ENCODE data around the gene P2RY2.
"Not testable (repeated sequence)": the region's sequence is repeated elsewhere in the genome, so short reads cannot be mapped to it uniquely, and the experiment has no call there.

The P2RY2 gene

DNA sequence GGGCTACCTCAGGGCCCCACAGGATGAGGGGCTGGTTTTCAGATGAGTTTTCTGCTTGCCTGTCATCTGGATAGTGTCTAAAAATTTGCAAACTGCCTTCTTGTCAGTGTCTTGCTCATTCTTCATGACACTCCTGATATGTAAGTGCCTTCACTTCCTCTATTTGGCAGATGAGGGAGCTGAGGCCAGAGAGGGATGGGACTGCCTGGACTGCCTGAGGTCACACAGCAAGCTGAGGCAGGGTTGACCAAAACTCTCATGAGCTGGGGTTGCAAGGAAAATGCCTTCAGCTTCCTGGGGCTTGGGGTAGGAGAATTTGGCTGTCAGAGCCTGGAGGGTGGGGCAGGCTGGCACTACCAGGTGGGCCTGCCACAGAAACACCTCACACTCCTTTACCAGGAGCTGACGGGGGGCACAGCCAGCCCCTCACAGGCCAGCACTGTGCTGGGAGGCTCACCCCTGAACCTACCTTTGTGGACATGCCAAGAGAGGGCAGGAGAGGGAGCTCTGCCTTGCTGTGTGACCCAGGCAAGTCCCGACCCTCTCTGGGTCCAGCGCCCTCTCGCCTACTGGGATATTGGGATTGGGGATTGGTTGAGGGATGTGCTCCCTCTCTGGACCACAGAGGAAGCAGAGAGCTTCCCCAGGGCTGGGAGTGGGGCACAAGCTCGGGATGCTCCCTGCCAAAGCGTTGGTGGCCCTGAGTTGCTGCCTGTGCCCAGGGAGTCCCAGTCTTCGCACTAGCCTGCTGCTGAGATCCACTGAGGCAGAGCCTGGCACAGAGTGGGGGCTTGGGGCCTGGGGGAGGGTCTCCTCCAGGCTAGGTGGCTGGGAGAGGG is 52.2 kb downstream of the P2RY2 start:
- no peak for DNase-seq

DNA sequence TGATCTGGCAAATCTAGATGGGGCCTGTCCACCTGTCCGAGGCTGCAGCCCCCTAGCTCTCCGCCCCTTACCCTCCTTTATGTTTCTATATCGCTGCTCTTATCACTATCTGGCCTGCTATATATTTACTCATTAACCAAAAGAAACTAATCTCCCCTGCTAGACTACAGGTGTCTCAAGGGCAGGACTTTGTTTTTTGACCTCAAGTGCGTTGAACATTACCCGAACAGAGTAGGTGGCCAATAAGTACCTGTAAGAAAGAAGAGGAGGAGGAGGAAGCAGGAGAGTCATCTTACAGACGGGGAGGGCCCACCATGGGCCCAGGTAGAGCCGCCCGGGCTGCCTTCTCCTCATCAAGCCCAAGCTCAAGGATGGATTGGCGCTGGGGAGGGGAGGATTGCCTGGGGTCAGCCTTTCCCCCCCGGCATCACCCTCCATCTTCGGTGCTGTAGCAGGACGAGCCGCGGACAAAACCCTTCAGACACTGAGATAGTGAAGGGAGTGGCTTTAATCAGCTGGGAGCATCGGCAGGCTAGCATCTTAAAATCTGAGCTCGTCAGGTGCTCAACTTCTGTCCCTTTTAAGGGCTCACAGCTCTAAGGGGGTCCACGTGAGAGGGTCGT is 52.9 kb downstream of the P2RY2 start:
- DNase-seq: no peak

DNA sequence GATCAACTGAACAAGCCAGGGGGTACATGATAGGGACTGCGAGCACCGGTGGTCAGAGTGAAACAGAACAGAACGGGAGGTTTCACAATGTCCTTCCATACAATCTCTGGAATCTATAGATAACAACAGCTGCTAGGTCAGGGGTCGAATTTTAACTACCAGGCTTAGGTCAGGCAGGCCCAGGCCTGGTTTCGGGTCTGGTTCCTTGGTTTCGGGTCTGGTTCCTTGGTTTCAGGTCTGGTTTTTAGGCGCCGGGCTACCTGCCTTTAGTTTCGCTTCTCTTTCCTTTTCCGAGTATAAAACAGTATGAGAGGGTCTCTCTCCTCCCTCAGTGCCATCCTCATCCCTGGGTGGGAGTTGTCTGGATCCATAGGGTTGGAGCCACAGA is 53.4 kb downstream of the P2RY2 start:
- DNase-seq: not testable (repeated sequence)

DNA sequence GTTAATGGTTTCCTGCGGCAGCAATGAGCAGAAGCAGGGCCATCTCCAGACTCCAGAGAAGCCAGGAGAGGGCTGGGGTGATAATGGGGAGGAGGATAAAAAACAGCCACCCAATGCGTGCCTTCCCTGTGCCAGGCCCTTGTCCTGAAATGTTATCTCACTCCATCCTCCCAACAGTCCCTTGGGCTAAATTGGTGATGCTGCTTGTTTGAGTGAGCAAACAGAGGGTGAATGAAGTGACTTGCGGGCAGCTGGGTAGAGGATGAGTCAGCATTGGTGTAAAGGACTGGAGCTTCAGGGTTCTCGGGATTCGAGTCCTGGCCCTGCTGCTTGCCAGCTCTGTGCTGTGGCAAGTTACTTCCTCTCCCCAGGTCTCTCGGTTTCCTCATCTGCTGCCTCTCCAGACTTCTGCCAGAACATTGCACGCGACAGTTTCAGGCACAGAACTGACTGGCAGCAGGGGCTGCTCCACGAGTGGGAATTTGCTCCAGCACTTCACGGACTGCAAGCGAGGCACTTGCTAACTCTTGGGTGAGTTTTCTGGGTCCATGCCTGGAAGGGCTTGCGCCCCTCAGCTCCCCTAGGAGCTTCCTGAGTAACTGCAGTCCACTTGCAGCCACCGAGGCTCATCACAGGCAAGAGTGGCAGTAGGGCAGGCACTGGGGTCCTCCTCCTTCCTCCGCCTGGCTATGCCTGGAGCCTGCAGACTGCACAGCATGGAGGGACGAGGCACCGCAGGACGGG is 54.0 kb downstream of the P2RY2 start, which contains the start of gene P2RY6:
Gene P2RY6 (plus strand): TSS at position 403 of the 744 bp plus-strand sequence. CDS start 24,181 bp downstream, outside the sequence.
- DNase-seq: peak; percentile 97 to 98

DNA sequence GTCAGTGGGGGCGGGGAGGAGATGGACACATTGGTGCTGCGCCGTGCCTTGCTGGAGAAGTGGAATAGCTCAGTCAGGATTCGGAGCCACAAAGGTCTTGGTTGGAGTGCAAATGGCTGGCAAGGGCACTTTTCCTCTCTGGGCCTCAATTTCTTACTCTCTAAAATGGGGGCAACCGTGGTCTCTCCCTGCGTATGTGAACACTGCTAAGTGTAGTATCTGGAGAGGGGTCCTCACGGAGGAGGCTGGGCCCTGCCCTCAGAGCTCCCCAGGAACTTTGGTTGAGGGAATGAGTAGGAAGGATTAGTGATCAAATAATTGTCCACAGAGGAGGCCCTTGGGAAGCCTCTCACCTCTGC is 54.6 kb downstream of the P2RY2 start:
- DNase-seq: peak in 1 of 2 experiments; percentile 59

DNA sequence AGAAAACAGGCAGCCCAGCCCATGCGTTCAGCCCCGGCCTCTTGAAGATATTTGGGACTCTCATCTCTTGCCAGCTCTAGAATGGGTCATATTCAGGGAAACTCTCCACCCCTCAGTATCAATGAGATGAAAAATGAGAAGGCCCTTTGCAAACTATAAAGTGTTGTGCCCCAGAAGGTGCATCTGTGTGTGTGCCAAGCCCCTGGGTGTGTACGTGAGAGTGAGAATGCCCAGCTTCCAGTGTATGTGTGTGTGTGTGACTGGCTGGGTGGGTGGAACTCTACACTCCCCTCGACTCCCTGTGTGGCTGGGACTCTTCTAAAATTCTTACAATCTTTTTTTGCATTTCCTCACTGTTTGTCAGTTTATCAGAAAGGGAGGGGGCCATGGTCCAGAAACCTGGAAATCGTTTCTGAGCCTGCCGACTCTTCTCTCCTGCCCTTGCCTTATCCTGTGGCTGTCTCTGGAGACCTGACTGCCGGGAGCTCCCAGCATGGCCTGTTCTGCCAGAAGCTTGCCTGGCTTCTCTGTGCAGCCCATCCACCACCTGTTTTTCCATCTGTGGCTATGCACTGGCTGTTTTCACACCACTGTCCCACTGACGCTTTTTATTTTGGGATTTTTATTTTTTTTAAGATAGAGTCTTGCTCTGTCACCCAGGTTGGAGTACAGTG is 55.3 kb downstream of the P2RY2 start:
- peak in 1 of 2 experiments; percentile 29 for DNase-seq

DNA sequence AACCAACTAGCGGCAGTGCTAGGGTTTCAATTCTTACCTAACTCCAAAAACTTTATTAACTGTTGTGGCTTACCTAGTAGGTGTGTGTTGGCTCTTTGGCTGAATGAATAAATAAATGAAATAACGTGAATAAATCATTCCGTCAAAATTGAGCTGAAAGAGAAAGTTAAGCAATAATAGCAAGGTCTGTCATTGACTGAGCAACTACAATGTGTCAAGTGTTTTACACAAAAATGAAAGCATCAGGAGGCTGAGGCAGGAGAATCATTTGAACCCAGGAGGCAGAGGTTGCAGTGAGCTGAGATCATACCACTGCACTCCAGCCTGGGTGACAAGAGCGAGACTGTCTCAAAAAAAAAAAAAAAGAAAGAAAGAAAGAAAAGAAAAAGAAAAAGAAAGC is 56.1 kb downstream of the P2RY2 start:
- not testable (repeated sequence) for DNase-seq

DNA sequence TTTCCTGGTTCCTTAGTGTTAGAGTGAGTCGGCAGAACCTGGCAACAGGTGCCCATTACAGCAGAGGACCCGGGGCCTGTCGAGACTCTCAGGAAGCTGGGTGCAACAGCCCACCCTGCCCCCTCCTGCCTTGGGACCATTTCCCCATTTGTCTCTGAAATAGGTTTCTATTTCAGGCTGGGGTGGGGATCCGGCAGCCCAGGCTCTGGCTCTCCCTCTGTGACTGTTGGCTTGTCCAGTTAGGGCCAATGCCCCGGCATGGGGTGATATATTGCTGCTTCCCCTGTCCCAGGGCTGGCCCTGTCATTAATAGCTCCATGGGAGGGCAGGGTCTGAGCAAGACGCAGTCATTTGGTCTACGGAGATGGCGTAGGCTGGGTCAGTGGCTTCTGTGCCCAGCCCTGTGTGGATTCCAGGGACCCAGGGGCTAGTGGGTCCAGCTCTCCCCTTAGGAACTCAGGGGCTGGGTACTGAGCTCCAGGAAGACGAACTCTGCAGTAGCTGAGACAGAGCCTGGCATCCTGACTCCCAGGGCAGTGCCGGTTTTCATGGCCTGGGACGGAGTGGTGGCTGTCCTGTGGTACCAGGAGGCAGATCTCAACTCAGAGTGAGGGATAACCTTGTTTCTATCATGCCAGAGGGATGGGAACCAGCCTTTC is 56.8 kb downstream of the P2RY2 start:
- no peak for DNase-seq

DNA sequence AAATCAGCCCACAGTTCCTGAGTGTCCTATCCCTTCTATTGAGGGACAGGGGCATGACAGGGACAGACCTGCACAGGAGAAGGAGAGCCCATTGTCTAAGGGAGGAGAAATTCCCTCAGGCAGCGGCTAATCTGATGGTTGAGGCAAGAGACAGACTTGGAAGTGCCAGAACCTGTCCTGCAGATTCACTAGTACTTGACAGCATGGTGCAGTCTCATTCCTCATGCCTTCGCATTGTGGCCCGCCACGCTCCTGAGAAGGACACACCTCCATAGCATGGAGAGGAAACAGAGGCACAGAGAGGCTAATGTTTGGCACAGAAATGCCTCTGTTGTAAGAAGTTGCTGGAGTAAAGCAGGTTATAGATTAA is 57.3 kb downstream of the P2RY2 start:
- DNase-seq: no peak

DNA sequence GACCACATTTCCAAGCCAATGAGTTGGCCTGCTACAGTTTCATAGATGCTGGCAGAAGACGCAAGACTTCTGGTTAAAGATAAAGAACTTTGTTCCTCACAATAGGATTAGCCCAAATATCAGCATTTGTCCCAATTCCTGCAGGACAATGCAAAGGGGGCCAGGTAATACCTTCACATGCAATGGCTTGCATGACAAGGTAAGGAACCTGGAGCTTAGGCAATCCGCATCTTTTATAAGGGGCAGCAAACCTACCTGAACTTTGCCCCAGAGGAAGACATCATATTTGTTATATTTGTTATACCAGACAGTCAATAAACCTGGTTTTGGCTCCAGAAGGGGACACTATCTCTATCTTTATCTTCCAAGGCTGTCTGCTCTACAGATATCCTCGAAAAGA is 59.4 kb downstream of the P2RY2 start:
- DNase-seq: no peak

DNA sequence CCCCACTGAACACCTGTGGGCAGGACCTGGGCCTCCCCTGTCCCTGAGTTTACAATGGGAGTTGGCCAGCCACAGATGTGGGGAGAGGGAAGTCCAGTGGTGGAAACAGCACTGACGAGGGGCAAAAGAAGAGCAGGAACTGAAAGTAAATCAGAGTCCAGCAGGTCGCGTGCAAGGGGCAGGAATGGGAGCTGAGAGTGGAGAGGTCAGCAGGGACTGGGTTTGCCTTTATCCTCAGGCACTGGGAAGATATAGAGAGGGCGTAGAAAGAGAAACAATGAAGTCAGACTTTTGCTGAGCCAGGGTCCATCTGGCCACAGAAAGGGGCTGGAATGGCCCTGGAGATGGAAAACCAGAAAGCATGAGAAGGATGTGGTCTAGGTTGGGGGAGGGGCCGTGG is 62.5 kb downstream of the P2RY2 start:
- DNase-seq: no peak

DNA sequence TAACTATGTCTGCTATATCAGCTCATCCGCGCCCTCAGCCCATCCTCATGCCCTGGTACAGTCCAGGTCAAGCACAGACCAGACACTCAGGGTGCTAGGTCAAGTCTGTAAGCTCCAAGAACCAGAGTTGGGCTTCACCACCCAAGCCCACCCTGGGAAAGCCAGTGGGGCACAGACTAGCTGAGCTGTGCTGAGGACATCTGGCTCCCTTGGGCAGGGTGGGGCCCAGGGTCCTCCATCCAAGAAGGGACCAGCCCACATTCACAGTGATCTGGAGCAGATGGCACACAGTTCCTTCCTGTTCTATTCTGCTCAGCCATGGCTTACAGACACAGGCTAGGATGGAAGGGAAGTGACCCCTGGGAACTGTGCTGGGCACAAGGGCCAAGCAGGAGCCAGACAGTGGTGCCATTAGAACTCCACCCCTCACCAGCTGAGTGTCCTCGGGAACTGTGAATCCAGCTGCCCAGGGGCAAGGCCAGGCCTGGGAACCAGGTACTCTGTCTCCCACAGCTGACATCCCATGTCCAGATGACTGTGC is 63.2 kb downstream of the P2RY2 start:
- no peak for DNase-seq

DNA sequence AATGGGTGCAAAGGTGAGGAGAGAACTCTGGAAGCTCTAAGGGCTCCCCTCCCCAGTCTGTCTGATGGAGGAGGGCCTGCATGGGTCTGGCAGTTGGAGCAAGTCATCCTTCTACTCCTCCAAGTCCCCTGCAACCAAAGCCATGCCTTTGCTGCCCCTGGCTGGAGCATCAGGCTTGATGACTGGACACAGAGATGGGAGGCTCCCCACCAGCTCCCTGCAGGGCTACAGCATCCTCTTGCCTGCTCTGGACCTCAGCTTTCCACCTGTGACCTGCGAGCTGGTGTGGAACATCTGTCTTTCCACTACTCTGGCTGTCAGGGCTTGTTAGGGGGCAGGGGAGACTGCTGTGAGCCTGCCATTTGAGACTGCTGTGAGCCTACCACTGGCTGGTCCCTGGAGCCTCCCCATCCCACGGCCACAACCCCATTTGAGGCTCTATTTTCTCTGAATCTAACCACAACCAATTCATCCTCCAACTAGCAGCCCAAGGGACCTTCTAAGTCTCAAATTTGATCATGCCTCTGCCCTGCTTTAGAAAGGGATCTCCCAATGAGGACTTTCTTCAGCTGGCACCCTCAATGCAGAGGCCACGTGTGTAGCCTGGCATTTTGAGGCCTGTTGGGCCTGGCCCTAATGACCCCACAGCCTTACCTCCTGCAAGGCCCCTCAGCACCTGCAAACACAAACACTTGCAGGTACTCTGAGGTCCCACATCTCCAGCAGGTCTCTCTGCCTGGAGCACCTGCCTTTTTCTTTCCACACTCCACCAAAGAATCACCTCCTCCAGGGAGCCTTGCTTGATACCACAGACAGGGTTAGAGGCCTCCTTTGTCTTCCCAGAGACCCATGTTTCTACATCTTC is 63.9 kb downstream of the P2RY2 start:
- DNase-seq: no peak

DNA sequence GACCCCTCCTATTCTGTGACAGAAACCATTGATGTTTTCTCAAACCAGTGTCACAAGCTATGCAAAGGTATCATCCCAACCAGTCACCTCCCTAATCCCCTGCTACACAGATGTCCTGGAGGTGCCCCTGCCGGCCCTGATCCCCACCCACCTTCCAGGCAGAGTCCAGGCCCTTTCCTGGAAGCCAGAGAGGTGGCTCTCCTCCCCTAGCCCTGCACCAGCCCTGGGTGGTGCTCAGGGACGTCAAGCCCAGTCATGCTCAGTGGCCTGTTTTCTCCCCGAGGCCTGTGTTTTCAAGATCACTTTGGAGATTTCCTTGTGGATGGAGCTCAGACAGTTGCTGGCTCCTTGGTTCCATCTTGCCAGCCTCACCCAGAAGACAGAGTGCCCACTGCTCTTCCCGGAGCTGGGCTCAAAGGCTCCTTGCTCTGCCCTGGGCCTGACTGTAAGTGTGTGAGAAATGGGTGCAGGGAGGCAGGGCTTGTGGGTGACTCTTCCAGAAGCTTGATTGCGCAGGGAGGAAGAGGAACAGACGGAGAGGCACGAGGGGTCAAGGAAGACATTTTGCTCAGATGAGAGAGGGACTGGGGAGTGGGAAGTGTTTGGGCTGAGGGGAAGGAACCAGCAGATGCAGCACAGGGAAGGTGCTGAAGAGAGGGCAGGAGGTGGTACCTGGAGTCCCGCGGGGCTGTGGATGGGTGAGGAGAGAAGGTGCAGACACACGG is 65.4 kb downstream of the P2RY2 start:
- DNase-seq: no peak

DNA sequence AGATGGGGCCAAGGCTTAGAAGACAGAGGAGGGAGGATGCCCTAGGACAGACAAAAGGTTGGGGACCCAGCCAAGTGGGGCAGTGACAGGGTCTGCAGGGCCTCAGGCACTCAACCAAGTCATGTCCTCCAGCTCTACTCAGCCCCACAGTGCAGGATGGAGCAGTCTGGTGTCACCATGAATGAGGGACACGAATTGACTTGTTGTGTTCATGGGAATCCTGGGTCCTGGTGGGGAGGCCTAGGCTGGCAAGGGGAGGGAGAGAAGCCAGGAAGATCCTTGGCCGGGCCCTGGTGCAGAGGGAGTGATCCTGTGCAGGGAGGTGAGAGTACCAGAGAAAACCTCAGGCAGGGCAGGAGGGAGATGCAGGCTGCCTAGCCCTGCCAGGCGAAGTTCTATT is 66.0 kb downstream of the P2RY2 start:
- DNase-seq: no peak

DNA sequence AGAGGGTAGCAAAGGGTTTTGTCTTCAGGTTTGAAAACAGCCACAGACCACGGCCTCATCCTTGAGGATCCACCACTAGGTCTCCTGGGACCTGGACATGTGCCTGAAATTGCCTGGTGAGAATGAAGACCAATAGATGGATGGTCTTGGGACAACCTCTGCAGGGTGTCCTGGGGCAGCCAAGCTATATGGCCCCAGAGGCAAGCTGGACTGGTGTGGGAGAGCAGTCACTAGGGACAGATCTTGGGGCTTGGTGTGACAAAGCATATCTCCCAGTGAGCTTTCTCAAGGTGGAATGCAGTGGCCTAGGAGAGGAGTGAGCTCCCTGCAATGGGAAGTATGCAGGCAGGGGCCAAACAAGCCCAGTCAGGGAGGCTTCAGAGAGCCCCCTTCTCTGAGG is 67.6 kb downstream of the P2RY2 start:
- DNase-seq: no peak

All from SHP77 (cell line).